ENCODE data around the gene CBX1.

DNA sequence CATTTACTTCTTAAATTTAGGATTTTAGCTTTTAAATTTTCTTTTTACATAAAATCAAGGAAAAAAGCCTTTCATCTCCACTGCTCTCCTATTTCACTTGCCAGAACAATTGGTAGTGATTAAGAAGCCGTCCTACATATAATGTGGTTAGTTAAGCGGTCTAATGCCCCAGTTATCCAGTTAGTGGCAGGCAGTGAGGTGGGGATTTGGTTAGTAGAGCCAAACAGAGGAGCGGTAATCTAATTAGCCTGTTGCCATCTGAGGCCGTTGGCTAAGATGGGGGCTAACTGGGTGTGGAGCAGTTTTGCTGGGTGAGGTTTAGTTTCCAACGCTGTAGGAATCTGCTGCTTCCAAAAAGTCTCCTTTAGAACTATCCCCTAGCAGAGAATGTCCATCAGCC is 28.7 kb upstream of the CBX1 start:
- TF ChIP-seq, protein P1, sequence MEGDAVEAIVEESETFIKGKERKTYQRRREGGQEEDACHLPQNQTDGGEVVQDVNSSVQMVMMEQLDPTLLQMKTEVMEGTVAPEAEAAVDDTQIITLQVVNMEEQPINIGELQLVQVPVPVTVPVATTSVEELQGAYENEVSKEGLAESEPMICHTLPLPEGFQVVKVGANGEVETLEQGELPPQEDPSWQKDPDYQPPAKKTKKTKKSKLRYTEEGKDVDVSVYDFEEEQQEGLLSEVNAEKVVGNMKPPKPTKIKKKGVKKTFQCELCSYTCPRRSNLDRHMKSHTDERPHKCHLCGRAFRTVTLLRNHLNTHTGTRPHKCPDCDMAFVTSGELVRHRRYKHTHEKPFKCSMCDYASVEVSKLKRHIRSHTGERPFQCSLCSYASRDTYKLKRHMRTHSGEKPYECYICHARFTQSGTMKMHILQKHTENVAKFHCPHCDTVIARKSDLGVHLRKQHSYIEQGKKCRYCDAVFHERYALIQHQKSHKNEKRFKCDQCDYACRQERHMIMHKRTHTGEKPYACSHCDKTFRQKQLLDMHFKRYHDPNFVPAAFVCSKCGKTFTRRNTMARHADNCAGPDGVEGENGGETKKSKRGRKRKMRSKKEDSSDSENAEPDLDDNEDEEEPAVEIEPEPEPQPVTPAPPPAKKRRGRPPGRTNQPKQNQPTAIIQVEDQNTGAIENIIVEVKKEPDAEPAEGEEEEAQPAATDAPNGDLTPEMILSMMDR (IDR thresholded peaks at IDR 0.05) = no peak
- TF ChIP-seq, protein P2, sequence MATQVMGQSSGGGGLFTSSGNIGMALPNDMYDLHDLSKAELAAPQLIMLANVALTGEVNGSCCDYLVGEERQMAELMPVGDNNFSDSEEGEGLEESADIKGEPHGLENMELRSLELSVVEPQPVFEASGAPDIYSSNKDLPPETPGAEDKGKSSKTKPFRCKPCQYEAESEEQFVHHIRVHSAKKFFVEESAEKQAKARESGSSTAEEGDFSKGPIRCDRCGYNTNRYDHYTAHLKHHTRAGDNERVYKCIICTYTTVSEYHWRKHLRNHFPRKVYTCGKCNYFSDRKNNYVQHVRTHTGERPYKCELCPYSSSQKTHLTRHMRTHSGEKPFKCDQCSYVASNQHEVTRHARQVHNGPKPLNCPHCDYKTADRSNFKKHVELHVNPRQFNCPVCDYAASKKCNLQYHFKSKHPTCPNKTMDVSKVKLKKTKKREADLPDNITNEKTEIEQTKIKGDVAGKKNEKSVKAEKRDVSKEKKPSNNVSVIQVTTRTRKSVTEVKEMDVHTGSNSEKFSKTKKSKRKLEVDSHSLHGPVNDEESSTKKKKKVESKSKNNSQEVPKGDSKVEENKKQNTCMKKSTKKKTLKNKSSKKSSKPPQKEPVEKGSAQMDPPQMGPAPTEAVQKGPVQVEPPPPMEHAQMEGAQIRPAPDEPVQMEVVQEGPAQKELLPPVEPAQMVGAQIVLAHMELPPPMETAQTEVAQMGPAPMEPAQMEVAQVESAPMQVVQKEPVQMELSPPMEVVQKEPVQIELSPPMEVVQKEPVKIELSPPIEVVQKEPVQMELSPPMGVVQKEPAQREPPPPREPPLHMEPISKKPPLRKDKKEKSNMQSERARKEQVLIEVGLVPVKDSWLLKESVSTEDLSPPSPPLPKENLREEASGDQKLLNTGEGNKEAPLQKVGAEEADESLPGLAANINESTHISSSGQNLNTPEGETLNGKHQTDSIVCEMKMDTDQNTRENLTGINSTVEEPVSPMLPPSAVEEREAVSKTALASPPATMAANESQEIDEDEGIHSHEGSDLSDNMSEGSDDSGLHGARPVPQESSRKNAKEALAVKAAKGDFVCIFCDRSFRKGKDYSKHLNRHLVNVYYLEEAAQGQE (IDR thresholded peaks at IDR 0.05; ENCODE audit: insufficient read depth in 1 of 2, low read depth in 2 of 2, low read length in 1 of 2) = no peak
- no peak for TF ChIP-seq SIN3A (IDR thresholded peaks at IDR 0.05; ENCODE audit: borderline replicate concordance, insufficient read depth, low read depth, low read length)
- TF ChIP-seq POLR2AphosphoS5 (IDR thresholded peaks at IDR 0.05; ENCODE audit: low read depth, low read length) = no peak
